ENCODE data around the gene ITPR1. TPM values are rescaled to one million over a fixed set of nuclear protein-coding genes. Genes with fewer than 3 reads are reported as not detected.

The ITPR1 gene
- total RNA-seq, 1 experiment from 2014 or later, result 7.5 TPM

DNA sequence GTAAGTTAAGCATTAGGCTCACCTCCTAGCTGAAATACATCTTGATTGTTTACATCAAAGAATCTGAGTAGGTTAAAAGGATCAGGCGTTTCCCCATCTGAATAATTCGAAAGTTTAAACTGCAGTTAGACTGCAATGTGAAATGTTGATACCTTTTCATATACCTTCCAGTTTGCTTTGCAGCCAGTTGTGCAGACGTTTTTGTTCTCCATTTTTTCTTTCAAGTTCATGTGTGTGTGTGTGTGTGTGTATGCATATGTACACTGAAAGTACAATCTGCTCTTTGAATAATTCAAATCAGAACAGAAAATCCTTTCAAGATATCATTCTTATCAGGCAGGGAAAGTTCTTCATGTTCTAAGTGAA, 2.9 kb downstream of the ITPR1 start:
- TF ChIP-seq, protein P1, sequence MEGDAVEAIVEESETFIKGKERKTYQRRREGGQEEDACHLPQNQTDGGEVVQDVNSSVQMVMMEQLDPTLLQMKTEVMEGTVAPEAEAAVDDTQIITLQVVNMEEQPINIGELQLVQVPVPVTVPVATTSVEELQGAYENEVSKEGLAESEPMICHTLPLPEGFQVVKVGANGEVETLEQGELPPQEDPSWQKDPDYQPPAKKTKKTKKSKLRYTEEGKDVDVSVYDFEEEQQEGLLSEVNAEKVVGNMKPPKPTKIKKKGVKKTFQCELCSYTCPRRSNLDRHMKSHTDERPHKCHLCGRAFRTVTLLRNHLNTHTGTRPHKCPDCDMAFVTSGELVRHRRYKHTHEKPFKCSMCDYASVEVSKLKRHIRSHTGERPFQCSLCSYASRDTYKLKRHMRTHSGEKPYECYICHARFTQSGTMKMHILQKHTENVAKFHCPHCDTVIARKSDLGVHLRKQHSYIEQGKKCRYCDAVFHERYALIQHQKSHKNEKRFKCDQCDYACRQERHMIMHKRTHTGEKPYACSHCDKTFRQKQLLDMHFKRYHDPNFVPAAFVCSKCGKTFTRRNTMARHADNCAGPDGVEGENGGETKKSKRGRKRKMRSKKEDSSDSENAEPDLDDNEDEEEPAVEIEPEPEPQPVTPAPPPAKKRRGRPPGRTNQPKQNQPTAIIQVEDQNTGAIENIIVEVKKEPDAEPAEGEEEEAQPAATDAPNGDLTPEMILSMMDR (IDR thresholded peaks at IDR 0.05; ENCODE audit: unreplicated experiment), result no peak
- H3K27ac Mint-ChIP-seq (ENCODE audit: low read depth, unreplicated experiment), result no peak overlapping the region
- no TSS peak for BruUV-seq (replicated peaks)
- H3K4me3 Mint-ChIP-seq (ENCODE audit: unreplicated experiment), result no peak overlapping the region
- peaks cover 6% of the 10 kb centered on the region for H3K4me1 Mint-ChIP-seq (ENCODE audit: insufficient read depth, unreplicated experiment)
- CTCF ChIA-PET, result interaction anchor here (1.4 to 1.6 kb wide), 2 partner anchors 87 to 137 kb away, joined by 5 read pairs; no protein-coding TSS in a partner anchor
- DNase-seq (ENCODE audit: unreplicated experiment), result no peak
- no peaks in the 10 kb centered on the region for H3K27me3 Mint-ChIP-seq (ENCODE audit: insufficient read depth, unreplicated experiment)
- H3K36me3 Mint-ChIP-seq (ENCODE audit: insufficient read depth, unreplicated experiment), result peaks cover 6% of the 10 kb centered on the region
- H3K9me3 Mint-ChIP-seq (ENCODE audit: unreplicated experiment), result no peaks in the 10 kb centered on the region
- intact Hi-C loops (cut with micrococcal nuclease), result no loop called here
- POLR2A ChIA-PET, result interaction anchor here (1.9 kb wide), 1 partner anchor 21 kb away, joined by 5 read pairs; no protein-coding TSS in a partner anchor

DNA sequence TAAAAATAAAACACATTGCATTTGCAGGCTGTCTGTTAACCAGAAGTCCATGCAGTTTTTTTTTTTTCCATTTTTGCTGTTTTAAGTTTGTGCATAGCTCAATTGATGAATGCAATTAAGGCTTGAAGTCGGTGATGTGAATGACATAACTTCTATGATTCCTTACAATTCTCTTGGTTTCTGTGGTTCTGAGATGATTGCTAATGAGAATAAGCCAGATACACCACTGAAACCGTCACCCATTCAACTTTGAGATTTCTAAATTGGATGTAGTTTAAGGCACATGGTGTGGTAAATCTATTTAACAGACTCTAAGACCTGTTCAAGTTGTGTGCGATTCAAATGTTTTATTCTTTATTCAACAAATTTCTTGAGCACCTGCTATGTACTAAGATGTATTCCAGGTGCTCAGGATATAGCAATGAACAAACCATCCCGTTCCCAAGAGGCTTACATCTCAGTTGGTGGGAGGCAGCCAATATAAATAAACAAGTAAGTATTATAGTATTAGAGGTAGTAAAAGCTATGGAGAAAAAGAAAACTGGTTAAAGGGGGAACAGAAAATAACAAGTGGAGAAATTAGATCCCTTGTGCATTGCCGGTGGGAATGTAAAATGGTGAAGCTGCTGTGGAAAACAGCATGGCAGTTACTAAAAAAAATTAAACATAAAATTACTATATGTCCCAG, 4.0 kb downstream of the ITPR1 start:
- CTCF ChIA-PET, result interaction anchor here (0.7 kb wide), 2 partner anchors 133 to 136 kb away, joined by 3 to 4 read pairs; no protein-coding TSS in a partner anchor
- Mint-ChIP-seq H3K9me3 (ENCODE audit: unreplicated experiment) (no peaks in the 10 kb centered on the region), H3K27me3 (ENCODE audit: insufficient read depth, unreplicated experiment) (no peaks in the 10 kb centered on the region), H3K4me3 (ENCODE audit: unreplicated experiment) (no peak overlapping the region), H3K36me3 (ENCODE audit: insufficient read depth, unreplicated experiment) (peaks cover 6% of the 10 kb centered on the region), H3K4me1 (ENCODE audit: insufficient read depth, unreplicated experiment) (peaks cover 6% of the 10 kb centered on the region), H3K27ac (ENCODE audit: low read depth, unreplicated experiment) (no peak overlapping the region)
- DNase-seq (ENCODE audit: unreplicated experiment), result no peak
- POLR2A ChIA-PET, result no interaction called here
- no TSS peak for BruUV-seq (replicated peaks)
- TF ChIP-seq, protein P1 (IDR thresholded peaks at IDR 0.05; ENCODE audit: unreplicated experiment), result no peak
- intact Hi-C loops (cut with micrococcal nuclease), result no loop called here

DNA sequence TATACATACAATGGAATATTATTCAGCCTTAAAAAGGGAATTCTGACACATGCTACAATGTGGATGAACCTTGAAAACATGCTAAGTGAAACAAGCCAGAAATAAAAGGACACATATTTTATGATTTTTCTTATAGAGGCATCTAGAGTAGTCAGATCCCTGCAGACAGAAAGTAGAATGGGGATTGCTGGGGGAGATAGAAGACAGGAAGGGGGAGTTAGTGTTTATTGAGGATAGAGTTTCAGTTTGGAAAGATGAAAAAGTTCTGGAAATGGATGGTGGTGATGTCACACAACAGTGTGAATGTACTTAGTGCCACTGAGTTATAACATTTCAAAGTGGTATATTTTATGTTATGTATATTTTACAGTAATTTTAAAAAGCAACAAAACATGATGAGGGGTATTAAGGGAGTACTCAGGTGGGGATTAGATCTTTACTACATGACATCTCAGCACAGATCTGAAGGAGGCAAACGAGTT, 4.7 kb downstream of the ITPR1 start:
- DNase-seq (ENCODE audit: unreplicated experiment), result no peak
- Mint-ChIP-seq H3K27me3 (ENCODE audit: insufficient read depth, unreplicated experiment) (no peaks in the 10 kb centered on the region), H3K4me1 (ENCODE audit: insufficient read depth, unreplicated experiment) (peaks cover 6% of the 10 kb centered on the region), H3K4me3 (ENCODE audit: unreplicated experiment) (no peak overlapping the region), H3K9me3 (ENCODE audit: unreplicated experiment) (no peaks in the 10 kb centered on the region), H3K36me3 (ENCODE audit: insufficient read depth, unreplicated experiment) (peaks cover 6% of the 10 kb centered on the region), H3K27ac (ENCODE audit: low read depth, unreplicated experiment) (no peak overlapping the region)
- TF ChIP-seq, protein P1 (IDR thresholded peaks at IDR 0.05; ENCODE audit: unreplicated experiment), result no peak
- BruUV-seq (replicated peaks), result no TSS peak
- POLR2A ChIA-PET, result no interaction called here
- intact Hi-C loops (cut with micrococcal nuclease), result no loop called here
- CTCF ChIA-PET, result interaction anchor here (0.6 kb wide), 1 partner anchor 207 kb away, joined by 3 read pairs; no protein-coding TSS in a partner anchor

DNA sequence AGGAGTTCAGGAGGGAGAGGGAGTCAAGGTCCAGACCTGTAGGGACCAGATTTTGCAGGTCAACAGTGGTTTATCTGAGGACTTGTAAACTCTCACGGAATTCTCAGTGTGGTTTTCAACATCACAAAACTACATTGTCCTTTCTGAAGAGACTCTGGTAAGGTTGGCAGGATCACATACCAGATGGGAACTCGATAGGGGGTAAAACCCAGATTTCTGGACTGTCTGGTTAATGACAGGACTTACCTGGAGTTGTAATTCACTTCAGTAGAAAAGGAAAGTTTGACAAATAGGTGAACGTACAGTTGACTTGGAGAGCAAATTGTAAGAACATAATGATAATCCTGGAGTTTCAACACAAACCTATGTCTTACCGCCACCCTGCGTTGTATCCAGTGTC, 5.3 kb downstream of the ITPR1 start:
- Mint-ChIP-seq H3K4me1 (ENCODE audit: insufficient read depth, unreplicated experiment) (peaks cover 6% of the 10 kb centered on the region), H3K36me3 (ENCODE audit: insufficient read depth, unreplicated experiment) (peaks cover under 1% of the 10 kb centered on the region), H3K9me3 (ENCODE audit: unreplicated experiment) (no peaks in the 10 kb centered on the region), H3K27ac (ENCODE audit: low read depth, unreplicated experiment) (no peak overlapping the region), H3K4me3 (ENCODE audit: unreplicated experiment) (no peak overlapping the region), H3K27me3 (ENCODE audit: insufficient read depth, unreplicated experiment) (no peaks in the 10 kb centered on the region)
- DNase-seq (ENCODE audit: unreplicated experiment), result no peak
- TF ChIP-seq, protein P1 (IDR thresholded peaks at IDR 0.05; ENCODE audit: unreplicated experiment), result no peak
- no TSS peak for BruUV-seq (replicated peaks)
- ChIA-PET CTCF (interaction anchor here (0.6 kb wide), 1 partner anchor 208 kb away, joined by 3 read pairs; no protein-coding TSS in a partner anchor), POLR2A (interaction anchor here (0.7 kb wide), 1 partner anchor 87 kb away, joined by 3 read pairs; no protein-coding TSS in a partner anchor)
- intact Hi-C loops (cut with micrococcal nuclease), result no loop called here
